Right renal pelvis (tissue), 4 donors: ENCODE data around the gene ANO2. TPM values are rescaled to one million over a fixed set of nuclear protein-coding genes. Genes with fewer than 3 reads are reported as not detected.
A peak's percentile ranks its signal among the peaks of the same experiment; 100 is the strongest.

Experiments
- DNase-seq, 4 donors: peaks; one replicate each; pipeline ENCODE4 v3.0.0-alpha.2; 2013; ENCODE audit warnings: low read depth in 4 of 4, low spot score in 3 of 4, missing footprints in 1 of 4
- polyA plus RNA-seq, 4 donors: library from polyadenylated mRNA; unstranded; fragments of 120-200 nt; gene quantifications; one replicate each; pipeline ENCODE4 v1.2.1, GENCODE V29; 2013; ENCODE audit not compliant: insufficient read length in 4 of 4

The ANO2 gene
- polyA plus RNA-seq, 4 donors, result 3.0 to 4.6 (median 3.9) TPM

DNA sequence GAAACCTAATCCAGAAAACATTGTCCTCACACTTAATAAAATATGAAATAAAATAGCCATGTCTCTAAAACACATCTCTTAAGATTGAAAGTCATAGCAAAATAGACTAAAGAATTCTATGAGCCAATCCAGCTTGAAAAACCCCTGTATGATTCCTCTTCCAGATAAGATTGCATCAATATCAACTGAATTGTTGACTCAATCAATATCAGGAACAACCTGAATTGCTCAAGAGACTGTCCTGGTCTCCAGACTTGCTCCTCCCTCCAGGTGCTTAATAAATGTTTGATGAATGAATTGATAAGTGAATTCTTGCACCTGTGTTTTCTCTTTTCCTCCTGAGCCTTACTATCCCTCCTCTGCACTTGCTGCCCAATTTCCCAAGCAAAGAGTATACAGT is 351.1 kb downstream of the ANO2 start:
- no peak for DNase-seq

DNA sequence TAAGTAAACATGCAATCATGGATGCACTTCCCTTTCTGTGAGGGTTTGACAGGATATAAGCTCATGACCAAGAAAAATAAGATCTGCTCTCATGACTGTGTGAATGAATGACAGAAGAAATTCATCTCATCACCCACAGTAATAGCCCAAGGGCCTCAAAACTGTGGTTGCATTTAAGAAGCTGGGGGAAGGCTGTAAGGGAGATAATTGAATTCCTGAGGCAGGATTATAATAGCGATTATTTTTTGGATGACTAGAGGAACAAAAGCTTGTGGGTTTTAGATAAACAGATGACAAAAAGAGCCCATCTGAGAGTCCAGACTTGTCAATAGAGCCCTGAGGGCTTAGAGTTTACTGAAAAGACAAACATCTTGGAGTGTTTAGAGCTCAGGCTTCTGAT is 352.0 kb downstream of the ANO2 start:
- no peak for DNase-seq

DNA sequence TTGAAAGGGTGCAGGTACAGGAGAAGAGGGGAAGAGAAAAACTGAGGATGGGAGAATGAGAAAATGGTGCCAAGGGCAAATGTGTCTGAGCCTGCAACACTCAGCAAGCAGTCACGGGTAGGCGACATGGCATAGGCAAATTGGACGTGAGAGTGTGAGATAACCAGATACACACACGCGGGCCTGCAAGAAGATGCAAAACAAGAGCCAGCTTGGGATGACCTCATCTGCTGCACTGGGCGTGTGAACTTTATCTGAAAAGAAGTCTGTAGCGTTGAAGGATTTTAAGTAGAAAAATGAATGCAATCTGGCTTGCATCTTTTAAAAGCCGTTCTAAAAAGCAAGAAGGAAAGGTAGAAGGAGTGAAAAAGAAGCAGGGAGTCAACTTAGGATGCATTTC is 352.7 kb downstream of the ANO2 start:
- no peak for DNase-seq

DNA sequence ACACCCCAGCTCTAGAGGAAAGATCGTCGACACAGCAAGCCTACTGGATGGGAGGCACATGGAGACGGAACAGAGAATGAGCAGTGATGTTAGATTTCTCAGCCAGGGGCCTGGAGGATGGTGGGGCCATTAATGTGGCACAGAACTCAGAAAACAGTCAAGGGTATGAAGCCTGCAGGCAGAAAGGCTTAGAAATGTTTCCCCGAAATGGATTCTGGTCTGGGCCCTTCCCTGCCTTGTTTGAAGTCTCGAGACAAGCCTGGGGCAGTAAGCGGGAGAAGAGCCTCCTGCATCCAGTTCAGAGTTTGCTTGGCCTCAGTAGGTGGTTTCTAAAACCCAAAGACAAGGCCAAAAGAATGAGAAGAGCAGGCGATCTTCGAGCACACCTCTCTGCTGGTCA is 354.7 kb downstream of the ANO2 start:
- no peak for DNase-seq

DNA sequence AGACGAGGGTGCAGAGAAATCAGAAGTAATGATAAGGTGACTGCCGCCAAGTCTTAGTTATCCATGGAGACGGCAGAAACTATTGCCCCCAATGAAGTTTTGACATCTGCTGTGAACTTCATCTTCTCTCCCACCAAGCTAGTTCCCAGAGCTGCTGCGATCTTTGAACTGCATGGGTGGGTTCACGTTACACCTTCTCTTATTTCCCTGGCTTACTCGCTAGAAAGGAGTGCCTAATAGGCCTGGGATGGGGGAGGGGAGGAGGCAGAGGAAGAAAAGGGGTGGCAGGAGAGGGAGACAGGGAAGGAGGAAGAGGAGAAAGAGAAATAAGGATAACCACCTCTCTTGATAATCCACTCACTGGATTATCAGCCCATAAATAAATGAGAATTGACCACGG is 356.0 kb downstream of the ANO2 start:
- no peak for DNase-seq

DNA sequence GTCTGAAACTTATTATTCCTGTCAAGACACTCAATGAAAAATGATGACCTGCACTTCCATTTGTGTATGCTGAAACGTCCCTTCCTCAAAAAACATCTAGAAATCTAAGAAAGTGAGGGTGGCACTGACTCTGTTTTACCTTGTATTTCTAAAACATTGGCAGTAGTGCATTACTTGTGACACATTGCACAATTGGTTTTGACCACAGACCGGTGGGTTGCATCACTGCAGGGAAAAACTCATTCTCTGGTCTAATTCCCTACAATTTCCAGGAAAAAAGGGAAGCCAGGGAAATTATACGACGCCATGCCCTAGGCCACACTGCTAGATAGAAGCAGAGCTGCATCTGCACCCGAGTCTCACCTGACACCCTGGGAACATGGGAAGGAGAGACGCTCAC is 356.5 kb downstream of the ANO2 start:
- DNase-seq, result no peak

DNA sequence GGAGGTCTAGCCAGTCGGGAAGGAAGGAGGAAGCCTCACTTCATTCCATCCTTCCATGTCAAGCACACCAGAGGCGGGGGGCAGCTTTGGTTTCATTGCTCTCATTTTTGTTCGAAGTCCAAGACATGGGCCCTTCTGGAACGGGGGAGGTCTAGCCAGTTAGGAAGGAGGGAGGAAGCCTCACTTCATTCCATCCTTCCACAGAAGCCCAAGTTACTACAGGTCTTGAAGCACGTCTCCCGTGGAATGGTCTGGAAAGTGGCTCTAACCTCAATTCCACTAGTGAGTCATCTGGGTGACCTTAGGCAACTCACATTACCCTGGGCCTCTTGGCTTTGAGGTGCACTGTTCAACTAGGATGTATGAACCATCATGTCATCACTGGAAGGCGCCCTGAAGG is 356.9 kb downstream of the ANO2 start:
- no peak for DNase-seq

DNA sequence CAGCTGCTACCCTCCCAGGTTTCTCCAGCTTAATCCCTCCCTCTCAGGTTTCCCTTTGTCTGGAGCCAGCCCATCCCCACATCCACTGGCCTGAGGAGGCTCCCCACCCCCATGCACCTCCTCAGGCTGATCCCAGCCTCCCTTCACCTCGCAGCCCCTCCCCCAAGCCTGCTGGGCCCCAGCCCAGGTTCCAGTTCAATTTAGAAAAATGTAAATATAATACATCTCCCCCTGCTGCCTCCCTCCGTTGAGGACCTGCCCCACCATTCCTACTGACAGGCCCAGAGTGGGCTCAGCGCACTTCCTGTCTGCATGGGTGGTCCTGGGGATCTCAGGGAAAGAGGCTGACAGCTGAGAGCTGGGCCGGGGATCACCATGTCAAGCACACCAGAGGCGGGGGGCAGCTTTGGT is 357.3 kb downstream of the ANO2 start:
- DNase-seq, result peak in 1 of 4 donors; percentile 54

DNA sequence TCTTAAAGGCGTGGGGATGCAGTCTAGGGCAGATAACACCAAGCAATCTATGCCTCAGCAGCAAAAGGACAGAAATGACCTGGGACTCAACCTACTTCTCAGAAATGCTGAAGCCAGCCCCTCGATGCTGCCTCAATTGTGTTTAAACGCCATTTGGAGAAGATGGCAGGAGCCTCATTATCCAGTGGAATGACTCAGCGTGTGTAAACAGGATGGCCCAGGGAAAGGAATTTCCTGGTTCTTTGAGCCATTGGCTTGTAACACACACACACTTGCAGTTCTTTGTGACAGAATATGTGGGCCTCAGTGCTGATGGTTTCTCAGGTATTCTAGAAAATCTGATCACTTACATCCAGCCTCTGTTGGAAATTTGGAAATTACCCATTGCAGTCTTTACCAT is 358.9 kb downstream of the ANO2 start:
- DNase-seq, result no peak

DNA sequence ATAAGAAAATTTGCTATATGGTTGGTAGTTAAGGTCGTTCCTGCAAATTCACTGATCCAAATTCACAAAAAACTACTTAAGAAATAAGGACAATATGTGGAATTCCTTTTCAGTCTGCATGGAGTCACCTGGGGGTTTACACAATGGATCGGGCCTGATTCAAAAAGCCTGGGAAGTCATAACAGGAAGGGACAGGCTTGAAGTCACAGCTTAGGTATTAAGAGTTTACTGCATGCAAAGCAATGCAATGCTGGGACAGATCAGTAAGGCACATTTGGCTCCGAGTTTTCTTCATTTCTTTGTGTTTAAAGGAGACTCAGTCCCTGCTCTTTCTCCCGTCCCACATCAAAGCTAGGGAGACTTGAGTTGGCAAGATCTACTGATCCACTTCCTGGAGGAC is 359.9 kb downstream of the ANO2 start:
- no peak for DNase-seq

DNA sequence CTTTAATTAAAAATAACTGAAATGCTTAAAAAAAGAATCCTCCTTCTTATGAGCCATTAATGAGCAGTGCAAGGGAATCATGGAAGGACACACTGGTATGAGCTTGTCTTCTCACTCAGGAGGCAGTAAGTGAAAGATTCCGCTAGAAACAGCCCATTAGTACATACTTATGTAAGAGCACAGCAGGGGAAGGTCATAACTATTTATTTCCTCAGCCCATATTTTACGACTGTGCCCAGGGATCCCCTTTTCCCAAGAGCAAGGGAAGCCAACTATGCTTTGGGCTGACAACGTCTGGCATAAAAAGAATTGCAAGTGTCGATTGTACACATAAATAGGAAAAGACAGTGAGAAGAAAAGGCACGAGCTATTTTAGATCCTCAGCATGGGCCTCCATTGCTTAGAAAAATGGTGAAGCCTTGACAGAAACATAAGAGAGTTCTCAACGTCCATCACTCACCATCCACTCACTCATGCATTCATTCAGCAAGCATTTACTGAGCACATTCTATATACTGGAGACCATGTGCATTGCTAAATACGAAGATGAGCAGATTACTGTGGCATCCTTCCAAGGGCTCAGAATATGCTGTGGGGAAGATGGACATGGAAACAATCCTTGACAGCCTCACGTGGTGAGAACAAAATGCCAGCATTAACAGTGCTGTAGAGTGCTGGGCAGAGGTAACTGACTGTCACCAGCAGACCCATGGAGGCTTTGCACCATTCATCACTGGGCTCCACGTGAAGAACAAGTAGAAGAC is 360.5 kb downstream of the ANO2 start:
- no peak for DNase-seq

DNA sequence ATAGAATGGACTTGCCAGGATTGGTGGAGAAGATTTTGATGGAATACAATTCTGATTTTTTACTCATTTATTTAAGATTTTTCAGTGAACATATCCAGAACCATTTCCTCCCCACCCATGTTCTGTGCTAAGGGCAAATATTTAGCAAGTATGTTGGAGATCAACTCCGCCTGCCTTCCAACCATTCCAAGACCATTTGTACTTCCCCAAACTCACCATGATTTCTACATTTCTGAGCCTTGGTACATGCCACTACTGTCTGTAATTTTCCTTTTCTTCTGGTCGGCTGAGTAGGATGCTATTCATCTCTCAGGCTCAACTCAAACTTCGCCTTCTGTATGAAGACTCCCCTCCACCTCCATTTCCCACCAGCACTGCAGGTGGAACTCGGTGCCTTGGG is 362.5 kb downstream of the ANO2 start:
- no peak for DNase-seq

DNA sequence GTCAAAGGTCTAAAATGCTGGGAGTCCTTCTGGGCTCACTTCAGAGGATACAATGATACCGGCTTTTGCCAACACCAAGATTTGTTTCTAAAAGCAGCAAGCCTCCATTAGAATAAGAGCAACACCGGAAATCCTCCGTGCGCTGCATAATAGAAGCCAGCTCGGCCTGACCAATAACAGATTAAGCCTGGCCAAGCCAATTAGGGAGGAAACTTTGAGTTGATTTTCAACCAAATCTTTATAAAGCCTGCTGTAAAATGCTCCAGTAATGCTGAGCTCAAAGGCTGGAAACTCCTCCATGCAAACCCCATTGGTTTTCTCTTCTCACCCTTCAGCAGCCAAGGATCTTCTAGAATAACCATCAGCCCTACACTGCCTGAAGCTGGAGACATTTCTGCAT is 363.0 kb downstream of the ANO2 start:
- peak in 1 of 4 donors; percentile 16 for DNase-seq

DNA sequence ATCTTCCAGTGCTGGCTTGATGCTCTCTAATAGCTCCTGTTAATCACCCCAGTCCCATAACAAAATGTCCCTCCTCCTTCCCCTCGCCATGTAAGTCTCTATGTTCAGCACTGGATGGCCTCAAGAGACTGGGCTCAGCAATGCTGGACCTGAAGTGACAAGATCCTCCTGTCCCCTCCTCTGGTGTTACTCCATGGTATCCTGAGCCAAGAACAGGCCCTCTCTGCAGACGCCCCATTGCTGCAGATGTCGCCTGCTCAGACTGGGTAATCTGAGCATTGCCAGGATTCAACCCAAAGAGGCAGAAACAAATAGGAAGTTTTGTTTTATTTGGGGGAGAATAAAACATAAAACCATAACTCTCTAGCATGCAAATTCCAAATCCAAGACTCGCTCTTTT is 363.4 kb downstream of the ANO2 start:
- no peak for DNase-seq

DNA sequence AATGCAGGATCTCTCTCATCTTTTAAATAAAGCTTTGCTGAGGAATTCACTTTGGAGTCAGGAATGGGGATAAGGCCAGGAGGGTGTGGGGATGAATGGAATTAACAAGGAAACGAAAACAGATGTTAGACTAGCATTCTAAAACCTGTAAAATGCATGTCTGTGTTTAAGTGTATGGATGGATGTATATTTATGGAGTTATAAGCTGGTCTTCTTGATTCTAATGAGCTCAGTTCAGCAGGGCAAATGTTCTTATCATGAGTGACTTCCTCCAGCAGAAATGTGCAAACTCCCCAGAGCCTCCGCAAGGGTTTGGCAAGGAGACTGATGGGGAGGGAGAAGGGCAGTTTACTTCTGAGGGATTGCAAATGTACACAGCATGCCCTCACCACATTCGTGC is 364.0 kb downstream of the ANO2 start:
- no peak for DNase-seq

DNA sequence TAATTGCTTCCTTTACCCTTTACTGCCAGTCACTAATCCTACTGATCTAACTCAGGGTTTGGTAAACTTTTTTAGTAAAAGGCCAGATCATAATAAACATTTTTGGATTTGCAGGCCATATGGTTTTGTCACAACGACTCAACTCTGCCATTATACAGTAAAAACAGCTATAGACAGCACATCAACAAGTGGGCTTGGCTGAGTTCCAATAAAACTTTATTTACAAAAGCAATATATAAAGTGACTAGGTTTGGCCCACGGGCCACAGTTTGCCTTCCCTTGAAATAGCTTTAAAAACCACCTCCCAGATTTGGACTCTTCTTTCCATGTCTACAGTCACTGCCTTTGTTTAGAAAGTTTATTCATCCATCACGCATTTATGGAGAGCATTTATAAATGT is 366.3 kb downstream of the ANO2 start:
- no peak for DNase-seq

DNA sequence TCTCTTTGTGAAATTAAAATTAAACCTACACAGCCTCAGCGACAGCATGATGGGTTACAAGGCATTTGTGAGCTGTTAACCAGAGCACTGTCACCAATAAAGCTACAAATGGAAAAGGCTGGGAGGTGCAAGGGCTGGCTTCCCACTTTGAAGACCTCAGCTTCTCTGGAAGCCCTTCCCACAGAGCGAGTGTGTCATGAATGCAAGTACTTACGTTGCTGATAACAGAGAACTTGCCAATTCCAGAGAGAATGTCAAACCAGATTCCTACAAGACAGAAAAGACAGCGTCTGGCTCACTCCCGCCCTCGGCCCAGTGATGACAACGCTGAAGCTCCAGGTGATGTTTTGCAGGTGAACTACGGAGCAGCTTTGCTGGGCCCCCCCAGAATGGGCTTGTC is 367.3 kb downstream of the ANO2 start:
- DNase-seq, result no peak

DNA sequence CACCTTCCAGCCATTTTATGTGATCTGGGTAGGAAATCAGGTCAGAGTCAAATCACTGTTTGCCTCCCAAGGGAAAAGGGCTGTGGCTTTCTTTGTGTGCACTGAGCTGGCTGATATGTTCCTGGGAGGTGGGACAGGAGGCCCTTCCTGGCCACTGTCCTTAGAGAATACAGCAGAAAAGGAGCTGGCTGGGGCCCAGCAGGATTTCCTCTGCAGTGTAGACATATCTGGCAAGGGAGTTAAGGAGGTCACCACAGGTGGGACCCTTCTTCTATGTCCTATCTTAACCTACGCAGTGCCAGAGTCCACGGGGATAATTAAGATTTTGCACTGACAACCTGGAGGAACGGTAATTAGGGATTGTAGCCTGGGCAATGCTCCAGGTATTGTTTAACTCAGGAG is 367.8 kb downstream of the ANO2 start:
- DNase-seq, result no peak

DNA sequence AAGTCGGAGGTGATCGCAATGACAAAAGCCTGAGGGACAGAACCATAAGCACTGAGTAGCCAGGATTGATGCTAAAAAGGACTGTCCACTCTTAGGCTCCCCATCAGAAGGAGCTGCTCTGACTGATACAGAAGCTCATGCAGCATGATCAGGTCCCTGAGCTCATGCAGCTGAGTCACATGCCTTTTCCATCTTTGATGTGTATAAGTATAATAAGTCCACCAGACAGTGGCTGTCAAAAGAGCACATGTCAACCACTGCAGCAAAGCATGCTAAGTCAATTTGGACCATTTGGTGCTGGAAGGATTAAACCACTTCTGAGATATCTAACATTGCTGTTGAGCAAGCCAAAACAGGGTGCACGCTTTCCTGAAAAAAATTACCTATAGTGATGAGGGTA is 369.1 kb downstream of the ANO2 start:
- no peak for DNase-seq

DNA sequence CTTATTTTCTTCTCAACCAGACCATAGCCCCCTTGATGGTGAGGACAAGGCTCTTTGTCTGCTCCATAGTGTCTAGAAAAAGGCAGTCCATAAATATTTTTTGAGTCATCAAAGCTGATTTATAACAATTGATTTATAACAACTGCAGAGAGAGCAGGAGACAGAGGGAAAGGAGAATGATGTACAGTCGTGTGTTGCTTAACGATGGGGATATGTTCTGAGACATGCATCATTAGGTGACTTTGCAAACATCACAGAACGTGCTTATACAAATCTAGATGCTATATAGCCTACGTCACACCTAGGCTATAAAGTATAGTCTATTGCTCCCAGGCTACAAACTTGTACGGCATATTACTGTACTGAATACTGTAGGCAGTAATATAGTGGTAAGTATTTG is 369.8 kb downstream of the ANO2 start:
- no peak for DNase-seq

DNA sequence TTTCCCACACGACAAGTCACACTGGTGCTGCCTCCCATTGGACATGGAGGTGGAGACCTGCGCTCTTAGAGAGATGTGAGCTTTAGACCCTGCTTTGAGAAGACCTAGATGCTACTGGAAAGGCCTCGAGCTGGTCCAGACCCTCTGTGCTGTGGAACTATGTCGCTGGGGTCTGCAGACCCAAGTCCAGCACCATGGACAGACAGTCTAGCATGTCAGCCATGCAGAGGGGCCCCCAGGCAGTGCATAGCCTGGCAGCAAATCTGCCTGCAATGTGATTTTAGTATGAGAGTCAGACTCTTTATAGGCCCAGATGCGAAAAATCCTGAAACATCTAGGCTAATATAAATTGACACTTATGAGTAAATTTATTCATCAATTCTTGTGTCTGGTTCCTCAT is 371.7 kb downstream of the ANO2 start:
- no peak for DNase-seq

DNA sequence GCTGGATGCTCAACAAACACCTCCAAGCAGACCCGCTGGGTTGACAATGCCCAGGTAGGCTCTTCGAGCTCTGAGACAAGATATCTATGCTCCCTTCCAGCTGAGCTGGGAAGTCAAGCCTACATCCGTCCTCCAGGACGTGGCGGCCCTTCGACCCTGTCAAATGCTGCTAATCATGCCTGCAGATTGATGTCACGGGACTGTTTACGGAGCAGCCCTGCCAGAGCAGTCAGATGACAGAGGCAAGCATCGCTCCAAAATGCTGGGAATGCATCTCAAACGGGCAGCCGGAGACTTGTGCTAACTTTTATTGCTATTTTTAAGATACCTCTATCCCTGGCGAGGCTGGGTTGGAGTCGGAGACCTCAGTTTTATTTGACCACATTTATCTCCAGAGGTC is 373.9 kb downstream of the ANO2 start:
- no peak for DNase-seq

DNA sequence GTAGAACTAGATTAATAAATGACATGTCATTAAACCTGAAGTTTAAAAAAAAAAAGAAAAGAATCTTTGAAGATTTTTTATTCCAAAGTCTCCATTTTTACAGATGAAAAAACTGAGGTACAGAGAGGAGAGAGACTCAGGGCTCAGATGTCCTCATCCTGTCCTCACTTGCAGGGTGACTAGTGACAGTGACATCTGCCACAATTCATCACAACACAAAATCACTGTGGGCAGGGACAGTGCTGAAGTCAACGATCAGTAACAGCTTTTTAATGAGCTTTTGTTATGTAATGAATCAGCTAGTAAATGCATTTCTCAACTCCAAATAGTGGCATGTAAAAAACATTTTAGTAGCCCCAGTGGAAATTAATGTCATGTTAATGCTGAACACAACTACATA is 374.6 kb downstream of the ANO2 start:
- DNase-seq, result no peak
